ENCODE measurements around the gene RIPPLY3.
"Not testable (repeated sequence)": the region's sequence is repeated elsewhere in the genome, so short reads cannot be mapped to it uniquely, and the experiment has no call there.

The RIPPLY3 gene

DNA sequence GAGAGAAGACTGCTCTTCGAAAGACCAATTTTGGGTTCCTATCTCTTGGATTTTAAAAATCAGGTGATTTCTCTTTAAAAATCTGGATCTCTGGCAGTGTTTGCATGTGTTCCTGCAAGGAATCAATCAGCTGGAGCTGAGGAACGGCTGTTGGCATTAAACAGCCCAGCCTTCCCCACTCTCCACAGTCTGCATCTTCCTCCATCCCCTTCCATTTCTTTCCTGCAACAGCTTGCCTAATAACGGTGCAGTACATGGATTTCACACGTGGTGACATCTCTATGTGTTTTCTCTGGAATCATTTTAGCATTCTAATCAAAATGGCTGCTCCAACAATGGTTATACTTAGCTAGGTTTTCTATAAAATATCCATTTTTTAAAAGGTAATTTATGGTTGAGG, 20.0 kb downstream of the RIPPLY3 start:
- no peak for DNase-seq

- DNase-seq: no peak
Observed at GRCh38 chr21:37028570-37028969, 22.1 kb downstream of the RIPPLY3 start.

DNA sequence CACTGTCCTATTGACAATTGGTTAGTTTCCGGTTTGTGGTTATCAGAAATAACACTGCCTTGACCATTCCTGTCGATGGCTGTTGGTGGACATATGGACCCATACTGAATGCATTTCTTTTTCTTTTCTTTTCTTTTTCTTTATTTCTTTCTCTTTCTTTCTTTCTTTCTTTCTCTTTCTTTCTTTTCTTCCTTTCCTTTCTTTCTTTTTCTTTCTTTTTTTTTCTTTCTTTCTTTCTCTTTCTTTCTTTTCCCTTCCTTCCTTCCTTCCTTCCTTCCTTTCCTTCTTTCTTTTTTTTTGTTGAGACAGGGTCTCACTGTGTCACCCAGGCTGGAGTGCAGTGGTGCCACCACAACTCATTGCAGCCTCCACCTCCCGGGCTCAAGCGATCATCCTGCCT, 24.4 kb downstream of the RIPPLY3 start:
- no peak for DNase-seq

DNA sequence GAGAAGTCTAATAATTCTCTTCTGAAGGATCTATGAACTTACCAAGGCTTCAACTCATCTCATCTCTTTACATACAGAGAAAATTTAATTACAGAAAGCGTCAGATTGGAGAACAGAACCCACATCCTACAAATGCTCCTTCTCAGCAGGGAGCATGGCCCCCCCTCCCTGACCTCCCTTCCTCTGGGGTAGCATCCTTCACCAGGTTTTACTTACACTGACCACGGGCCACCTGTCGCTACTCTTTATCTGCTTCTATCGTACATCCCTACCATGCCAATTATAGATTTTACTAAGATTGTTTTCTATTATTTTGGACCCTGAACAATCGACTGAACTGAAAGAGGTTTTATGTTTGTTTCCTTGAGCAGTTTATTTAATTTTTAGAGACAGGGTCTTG, 25.8 kb downstream of the RIPPLY3 start:
- no peak for DNase-seq

GRCh38 chr21:37032877-37033471, 26.5 kb downstream of the RIPPLY3 start:
- no peak for DNase-seq

GRCh38 chr21:37034394-37034793, 27.9 kb downstream of the RIPPLY3 start:
- not testable (repeated sequence) for DNase-seq

DNA sequence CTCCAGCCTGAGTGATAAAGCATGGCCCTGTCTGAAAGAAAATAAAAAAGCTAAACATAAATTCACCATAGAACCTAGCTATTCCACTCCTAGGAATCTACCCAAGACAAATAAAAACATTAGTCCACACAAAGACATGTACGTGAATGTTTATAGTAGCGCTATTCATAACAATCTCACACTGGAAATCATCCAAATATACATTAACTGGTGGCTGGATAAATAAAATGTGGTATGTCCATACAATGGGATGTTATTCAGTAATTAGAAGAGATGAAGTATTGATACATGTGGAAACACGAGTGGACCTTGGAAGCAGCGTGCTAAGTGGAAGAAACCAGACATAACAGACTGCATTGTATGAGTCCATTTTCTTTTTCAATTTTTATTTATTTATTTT, 29.7 kb downstream of the RIPPLY3 start:
- no peak for DNase-seq

GRCh38 chr21:37039411-37040075, 33.0 kb downstream of the RIPPLY3 start:
- DNase-seq: no peak

DNA sequence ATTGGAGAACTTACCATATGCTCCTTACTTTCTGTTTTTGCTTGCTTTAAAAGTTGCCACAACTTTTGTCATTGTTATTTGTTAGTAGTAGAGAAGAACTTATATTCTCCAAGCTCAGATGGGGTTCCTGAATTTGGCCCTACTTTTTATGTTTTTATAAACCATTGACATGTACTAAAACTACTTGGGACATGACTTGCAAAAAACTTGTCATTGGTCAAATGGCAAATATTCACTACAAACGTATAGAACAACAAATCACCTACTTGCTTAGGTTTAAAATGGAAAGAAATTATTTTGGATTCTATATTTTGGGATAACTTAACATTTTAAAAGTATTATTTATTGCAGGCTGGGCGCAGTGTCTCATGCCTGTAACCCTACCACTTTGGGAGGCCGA, 33.7 kb downstream of the RIPPLY3 start:
- no peak for DNase-seq

- peak in 1 of 2 experiments; percentile 24 for DNase-seq
Observed at GRCh38 chr21:37041706-37042271, 35.3 kb downstream of the RIPPLY3 start.

DNA sequence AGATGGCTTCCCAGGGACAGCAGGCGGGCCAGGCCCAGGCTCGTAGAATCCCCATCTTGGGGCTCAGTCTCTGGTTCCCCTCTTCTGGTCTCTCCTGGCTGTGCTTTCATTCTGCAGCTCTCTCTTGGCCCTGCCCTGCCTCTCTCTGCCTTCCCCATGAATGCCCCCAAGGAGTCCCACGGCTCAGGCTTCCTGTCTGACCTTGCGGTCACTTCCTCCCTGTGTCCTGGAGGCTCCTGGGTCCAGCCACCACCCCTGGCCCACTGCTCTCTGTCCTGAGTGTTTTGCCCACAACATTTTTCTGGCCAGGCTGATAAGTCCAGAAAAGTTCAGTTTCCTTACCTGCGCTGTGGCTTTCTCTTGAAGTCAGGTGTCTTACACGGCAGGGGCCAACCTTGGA, 37.3 kb downstream of the RIPPLY3 start:
- no peak for DNase-seq

DNA sequence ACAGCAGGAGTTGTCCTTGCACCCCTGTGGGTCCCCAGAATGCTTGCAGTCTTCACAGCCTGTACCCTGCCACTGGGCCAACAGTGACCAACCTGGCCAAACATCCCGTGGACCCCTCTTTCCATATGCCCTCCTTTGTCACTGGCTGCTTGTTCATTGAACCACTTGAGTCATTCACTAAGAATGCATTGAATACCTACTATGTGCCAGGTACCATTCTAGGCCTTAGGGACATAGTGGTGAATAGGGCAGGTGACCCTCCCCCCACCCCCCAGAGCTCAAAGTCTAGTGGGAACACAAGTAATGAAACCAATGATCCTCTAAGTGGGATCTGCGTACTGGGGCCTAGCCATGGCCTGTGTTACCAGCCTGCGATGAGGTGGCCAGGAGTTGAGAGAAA, 38.1 kb downstream of the RIPPLY3 start:
- no peak for DNase-seq

DNA sequence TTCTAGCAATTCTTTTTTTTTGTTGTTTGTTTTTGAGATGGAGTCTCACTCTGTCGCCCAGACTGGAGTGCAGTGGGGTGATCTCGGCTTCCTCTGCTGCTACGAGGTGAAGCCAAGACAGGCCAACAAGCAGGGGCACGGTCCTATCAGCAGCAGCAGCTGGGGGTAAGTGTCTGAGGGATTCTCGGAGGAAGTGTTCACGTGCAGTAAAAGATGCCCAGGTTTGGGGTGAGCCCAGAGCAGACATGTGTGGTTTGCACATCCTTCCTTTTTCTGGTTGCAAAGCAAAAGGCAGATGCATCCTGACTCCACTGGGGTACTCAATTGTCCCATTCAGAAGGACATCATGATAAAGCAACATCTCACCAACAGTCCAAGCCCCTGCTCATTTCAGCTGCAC, 38.6 kb downstream of the RIPPLY3 start:
- no peak for DNase-seq

DNA sequence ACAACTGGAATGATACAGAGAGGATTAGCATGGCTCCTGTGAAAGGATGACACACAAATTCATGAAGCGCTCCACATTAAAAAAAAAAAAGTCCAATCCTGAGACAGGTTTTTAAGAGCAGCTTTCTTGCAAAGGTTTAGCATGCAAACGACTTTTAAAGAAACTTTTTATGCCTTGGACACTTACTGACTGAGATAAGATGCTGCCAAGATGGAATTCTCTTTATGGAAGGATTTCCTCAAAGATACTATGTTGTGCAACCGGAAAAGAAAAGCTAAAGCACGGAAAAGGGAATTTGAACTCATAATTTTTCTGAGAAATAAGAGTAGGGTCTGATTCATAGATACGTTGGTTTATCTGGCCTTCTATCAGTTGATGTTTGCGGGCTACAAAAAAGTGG, 39.1 kb downstream of the RIPPLY3 start:
- no peak for DNase-seq

DNA sequence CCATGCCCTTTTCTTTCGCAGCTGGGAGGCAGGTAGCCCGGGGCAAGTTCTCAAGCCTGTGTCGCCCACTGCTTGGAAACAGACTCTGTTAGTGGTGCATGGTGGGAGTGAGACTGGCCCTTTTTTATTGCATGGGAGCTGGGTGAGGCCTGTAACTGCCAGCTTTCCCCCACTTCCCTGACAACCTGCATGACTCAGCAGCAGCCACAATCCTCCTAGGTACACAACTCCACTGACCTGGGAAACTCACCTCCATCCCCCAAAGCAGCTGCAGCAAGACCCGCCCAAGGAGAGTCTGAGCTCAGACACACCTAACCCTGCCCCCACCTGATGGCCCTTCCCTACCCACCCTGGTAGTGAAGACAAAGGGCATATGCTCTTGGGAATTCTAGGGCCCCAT, 40.6 kb downstream of the RIPPLY3 start:
- DNase-seq: peak; percentile 36 to 44

GRCh38 chr21:37049741-37050140, 43.2 kb downstream of the RIPPLY3 start:
- DNase-seq: not testable (repeated sequence)

DNA sequence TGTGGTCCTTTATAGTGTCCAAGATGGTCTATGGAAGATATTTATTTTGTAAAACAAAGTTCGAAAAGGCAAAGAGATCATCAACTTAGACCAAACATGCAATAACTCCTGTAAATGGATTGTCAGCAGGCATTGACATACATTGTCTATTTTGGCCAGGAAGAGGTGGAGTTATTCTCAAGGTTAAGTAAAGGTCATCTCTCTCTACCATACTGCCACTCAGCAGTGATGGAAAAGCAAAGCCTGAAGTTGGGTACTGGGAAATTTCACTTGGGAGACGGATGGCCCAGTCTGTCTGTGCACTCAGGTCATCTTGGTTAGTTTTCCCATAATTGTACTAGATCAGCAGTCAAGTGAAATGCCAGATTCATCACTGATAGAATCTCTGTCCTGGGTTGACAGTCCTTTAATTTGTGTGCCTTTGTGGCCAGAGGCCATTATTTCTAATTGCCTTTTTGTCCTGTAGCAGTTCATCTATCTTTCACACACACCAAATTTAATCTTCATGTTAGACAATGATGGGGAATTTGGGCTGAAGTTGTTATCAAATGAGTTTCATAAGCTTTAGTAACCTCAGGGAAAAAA, 48.9 kb downstream of the RIPPLY3 start:
- no peak for DNase-seq

DNA sequence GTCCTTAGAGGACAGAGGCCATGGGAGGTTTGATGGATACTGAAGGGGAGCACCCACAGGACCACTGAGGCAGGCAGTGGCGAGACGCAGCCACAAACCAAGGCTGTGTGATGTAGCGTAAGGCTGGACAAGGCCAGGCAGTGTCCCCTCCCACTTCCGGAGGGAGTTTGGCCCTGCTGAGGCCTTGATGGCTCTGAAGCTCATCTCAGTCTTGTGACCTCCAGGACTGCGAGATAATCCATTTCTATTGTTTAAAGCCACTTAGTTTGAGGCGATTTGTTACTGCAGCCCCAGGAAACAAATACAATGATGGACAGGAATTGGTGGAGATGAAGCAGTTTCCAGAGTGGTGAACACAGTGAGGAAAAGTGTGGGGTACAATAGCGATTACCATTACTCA, 51.1 kb downstream of the RIPPLY3 start:
- DNase-seq: no peak

GRCh38 chr21:37058261-37058660, 51.8 kb downstream of the RIPPLY3 start:
- DNase-seq: no peak

- DNase-seq: no peak
Observed at GRCh38 chr21:37059181-37059580, 52.7 kb downstream of the RIPPLY3 start.

GRCh38 chr21:37060296-37060695, 53.8 kb downstream of the RIPPLY3 start:
- DNase-seq: peak; percentile 84 to 90

DNA sequence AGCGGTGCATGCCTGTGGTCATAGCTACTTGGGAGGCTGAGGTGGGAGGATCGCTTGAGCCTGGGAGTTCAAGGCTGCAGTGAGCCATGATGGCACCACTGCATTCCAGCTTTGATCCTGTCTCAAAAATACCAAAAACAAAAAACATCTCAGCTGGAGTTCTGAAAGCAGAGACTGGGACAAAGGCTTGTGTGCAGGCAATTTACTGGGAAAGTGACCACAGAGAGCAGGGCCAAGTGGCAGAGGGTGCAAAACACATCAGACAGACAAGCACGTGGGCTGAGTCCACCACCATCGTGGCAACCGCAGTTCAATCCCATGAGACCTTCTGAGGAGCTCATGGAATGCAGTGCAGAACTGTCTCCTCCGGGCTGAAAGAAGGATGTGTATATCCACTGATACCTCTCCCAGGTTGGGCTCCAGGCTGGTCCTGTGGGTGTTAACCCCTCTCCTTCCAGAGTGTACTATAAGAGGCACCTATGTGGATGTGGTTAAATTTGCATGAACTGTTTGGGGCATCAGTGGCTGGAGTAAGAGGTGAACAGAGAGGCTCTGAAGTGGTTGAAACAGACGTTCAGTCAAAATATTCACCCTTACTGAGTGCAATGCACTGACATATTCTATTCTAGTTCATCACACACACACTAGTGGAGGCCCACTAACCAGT, 55.6 kb downstream of the RIPPLY3 start:
- DNase-seq: peak; percentile 64 to 66

GRCh38 chr21:37062593-37062935, 56.1 kb downstream of the RIPPLY3 start:
- DNase-seq: no peak

- no peak for DNase-seq
Observed at GRCh38 chr21:37063433-37063832, 56.9 kb downstream of the RIPPLY3 start.

Data from NCI-H187 (cell line).